DOHH2 (cell line): Measurements from ENCODE around the gene CKMT2.
A peak's percentile ranks its signal among the peaks of the same experiment; 100 is the strongest.

ENCODE experiments used
- H3F3A ChIP-seq: fragments of 200-600 bp; sonication (generic), shearing (Covaris generic); 2 replicates; pipeline ENCODE4 v1.6.0; 2016; ENCODE audit warnings: antibody characterized with exemption, mild to moderate bottlenecking; ENCODE audit not compliant: control insufficient read depth, insufficient read depth
- H3K27ac ChIP-seq: fragments of 200-600 bp; sonication (generic); 2 replicates; pipeline ENCODE4 v1.5.1; 2014; ENCODE audit warnings: low read depth, mild to moderate bottlenecking, low read length, moderate library complexity
- H3K27me3 ChIP-seq: fragments of 200-600 bp; sonication (generic); 2 replicates; pipeline ENCODE4 v1.6.1; 2014; ENCODE audit warnings: mild to moderate bottlenecking, low read length, mixed read lengths; ENCODE audit not compliant: control insufficient read depth
- H3K36me3 ChIP-seq: fragments of 200-600 bp; sonication (generic); 2 replicates; pipeline ENCODE4 v1.6.1; 2014; ENCODE audit warnings: mild to moderate bottlenecking, low read length, moderate library complexity, mixed read lengths; ENCODE audit not compliant: control insufficient read depth
- H3K4me1 ChIP-seq: fragments of 200-600 bp; sonication (generic); 2 replicates; pipeline ENCODE4 v1.6.1; 2014; ENCODE audit warnings: mild to moderate bottlenecking, low read length, mixed read lengths; ENCODE audit not compliant: control insufficient read depth
- H3K4me2 ChIP-seq: fragments of 200-600 bp; sonication (generic); 2 replicates; pipeline ENCODE4 v1.6.0; 2014; ENCODE audit warnings: mild to moderate bottlenecking, low read length, moderate library complexity
- H3K4me3 ChIP-seq: fragments of 200-600 bp; sonication (generic); 2 replicates; pipeline ENCODE4 v1.5.1; 2014; ENCODE audit warnings: mild to moderate bottlenecking, low read length, mixed read lengths
- H3K79me2 ChIP-seq: fragments of 200-600 bp; sonication (generic); 2 replicates; pipeline ENCODE4 v1.6.1; 2014; ENCODE audit warnings: mild to moderate bottlenecking, low read length, mixed read lengths; ENCODE audit not compliant: control insufficient read depth
- H3K9me2 ChIP-seq: fragments of 200-600 bp; sonication (generic); replicated peaks from 2 replicates; pipeline ENCODE4 v1.6.1; 2014; ENCODE audit warnings: mild to moderate bottlenecking, low read length, mixed read lengths; ENCODE audit not compliant: control insufficient read depth
- H3K9me3 ChIP-seq: fragments of 200-600 bp; sonication (generic); 2 replicates; pipeline ENCODE4 v1.6.1; 2014; ENCODE audit warnings: antibody characterized with exemption, low read length, mixed read lengths; ENCODE audit not compliant: control insufficient read depth, insufficient read depth
- H4K20me1 ChIP-seq: fragments of 200-600 bp; sonication (generic); 2 replicates; pipeline ENCODE4 v1.6.0; 2014; ENCODE audit warnings: low read depth, mild to moderate bottlenecking, antibody characterized with exemption, low read length, moderate library complexity; ENCODE audit not compliant: control insufficient read depth, insufficient read depth
- CTCF ChIP-seq: fragments of 200-600 bp; sonication (generic); IDR thresholded peaks from one replicate; pipeline ENCODE4 v1.5.1; 2014; ENCODE audit warnings: antibody characterized with exemption, mild to moderate bottlenecking, low read depth, low read length; ENCODE audit not compliant: poor library complexity, severe bottlenecking
- EZH2phosphoT487 ChIP-seq: fragments of 200-600 bp; sonication (generic); IDR thresholded peaks from 2 replicates; pipeline ENCODE4 v1.6.1; 2017; ENCODE audit warnings: borderline replicate concordance, mild to moderate bottlenecking, antibody characterized with exemption, low read length, moderate library complexity, mixed read lengths

The CKMT2 gene

GRCh38 chr5:81192373-81192750 is 40.8 kb upstream of the CKMT2 start:
- Histone ChIP-seq H4K20me1 (no peaks in the 10 kb centered on the region), H3K9me3 (no peaks in the 10 kb centered on the region), H3K36me3 (no peaks in the 10 kb centered on the region), H3K9me2 (no peaks in the 10 kb centered on the region), H3K4me3 (no peak overlapping the region), H3K4me2 (no peak overlapping the region), H3K4me1 (peaks cover 7% of the 10 kb centered on the region), H3K27me3 (no peaks in the 10 kb centered on the region), H3K27ac (no peak overlapping the region), H3K79me2 (no peaks in the 10 kb centered on the region), H3F3A (no peaks in the 10 kb centered on the region)
- no peak for TF ChIP-seq CTCF
- no peak for TF ChIP-seq EZH2phosphoT487

- no peaks in the 10 kb centered on the region for H3K79me2 ChIP-seq
- H3K36me3 ChIP-seq = no peaks in the 10 kb centered on the region
- H3K27me3 ChIP-seq = no peaks in the 10 kb centered on the region
- no peaks in the 10 kb centered on the region for H4K20me1 ChIP-seq
- no peaks in the 10 kb centered on the region for H3K9me2 ChIP-seq
- H3K4me2 ChIP-seq = no peak overlapping the region
- no peak overlapping the region for H3K4me3 ChIP-seq
- no peak overlapping the region for H3K27ac ChIP-seq
- H3F3A ChIP-seq = no peaks in the 10 kb centered on the region
- peaks cover 7% of the 10 kb centered on the region for H3K4me1 ChIP-seq
- TF ChIP-seq EZH2phosphoT487 (no peak), CTCF (peak; percentile 87)
- no peaks in the 10 kb centered on the region for H3K9me3 ChIP-seq
Measured at GRCh38 chr5:81194633-81195334, 38.3 kb upstream of the CKMT2 start.

GRCh38 chr5:81195335-81195929 is 37.7 kb upstream of the CKMT2 start:
- Histone ChIP-seq H3K36me3 (no peaks in the 10 kb centered on the region), H4K20me1 (no peaks in the 10 kb centered on the region), H3K79me2 (no peaks in the 10 kb centered on the region), H3K27ac (no peak overlapping the region), H3K27me3 (no peaks in the 10 kb centered on the region), H3F3A (no peaks in the 10 kb centered on the region), H3K9me2 (no peaks in the 10 kb centered on the region), H3K4me3 (no peak overlapping the region), H3K9me3 (no peaks in the 10 kb centered on the region), H3K4me1 (peaks cover 7% of the 10 kb centered on the region), H3K4me2 (no peak overlapping the region)
- TF ChIP-seq CTCF = no peak
- no peak for TF ChIP-seq EZH2phosphoT487
